ENCODE results near the gene CNTF.

GRCh38 chr11:58578136-58578634 lies 44.3 kb upstream of the CNTF start:
- TF ChIP-seq CTCF (IDR thresholded peaks at IDR 0.05) (no peak), POLR2A (IDR thresholded peaks at IDR 0.05) (no peak)
